ENCODE results near the gene EPSTI1. TPM values are rescaled to one million over a fixed set of nuclear protein-coding genes. Genes with fewer than 3 reads are reported as not detected.

EPSTI1 gene
- total and polyA plus RNA-seq, 2 donors = 27.2 to 66.8 TPM

Other genes starting within 250 kb of the EPSTI1 start
- gene FAM216B, start 210.7 kb downstream of the EPSTI1 start, total RNA-seq = 0.05 TPM
- 0.14 TPM for gene FAM216B, start 210.7 kb downstream of the EPSTI1 start, polyA plus RNA-seq
- 17.5 TPM for gene DNAJC15, start 31.3 kb upstream of the EPSTI1 start, total RNA-seq
- gene DNAJC15, start 31.3 kb upstream of the EPSTI1 start, polyA plus RNA-seq = 20.6 TPM

Measured in thymus (tissue), 2 donors.